Measurements from ENCODE around the gene IL1RAPL1.

DNA sequence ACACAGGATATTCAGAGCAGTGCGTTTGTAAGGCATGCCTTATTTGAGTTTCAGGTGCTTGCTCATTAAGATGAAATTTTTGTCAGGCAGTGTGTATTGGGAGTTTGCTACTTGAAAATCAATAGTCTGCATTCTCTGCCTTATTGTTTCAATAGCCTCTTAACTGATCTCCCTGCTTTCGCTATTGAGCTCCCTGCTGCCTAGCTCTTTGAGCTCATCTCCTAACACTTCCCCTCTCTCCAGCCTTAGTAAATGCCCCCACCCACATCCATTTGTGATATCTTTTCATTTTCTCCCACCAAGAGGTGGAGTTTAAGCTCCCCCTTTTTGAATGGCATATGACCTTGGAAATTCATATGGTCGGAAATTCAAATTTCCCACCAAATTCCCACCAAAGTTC, 256.6 kb downstream of the IL1RAPL1 start:
- TF ChIP-seq, protein P1, sequence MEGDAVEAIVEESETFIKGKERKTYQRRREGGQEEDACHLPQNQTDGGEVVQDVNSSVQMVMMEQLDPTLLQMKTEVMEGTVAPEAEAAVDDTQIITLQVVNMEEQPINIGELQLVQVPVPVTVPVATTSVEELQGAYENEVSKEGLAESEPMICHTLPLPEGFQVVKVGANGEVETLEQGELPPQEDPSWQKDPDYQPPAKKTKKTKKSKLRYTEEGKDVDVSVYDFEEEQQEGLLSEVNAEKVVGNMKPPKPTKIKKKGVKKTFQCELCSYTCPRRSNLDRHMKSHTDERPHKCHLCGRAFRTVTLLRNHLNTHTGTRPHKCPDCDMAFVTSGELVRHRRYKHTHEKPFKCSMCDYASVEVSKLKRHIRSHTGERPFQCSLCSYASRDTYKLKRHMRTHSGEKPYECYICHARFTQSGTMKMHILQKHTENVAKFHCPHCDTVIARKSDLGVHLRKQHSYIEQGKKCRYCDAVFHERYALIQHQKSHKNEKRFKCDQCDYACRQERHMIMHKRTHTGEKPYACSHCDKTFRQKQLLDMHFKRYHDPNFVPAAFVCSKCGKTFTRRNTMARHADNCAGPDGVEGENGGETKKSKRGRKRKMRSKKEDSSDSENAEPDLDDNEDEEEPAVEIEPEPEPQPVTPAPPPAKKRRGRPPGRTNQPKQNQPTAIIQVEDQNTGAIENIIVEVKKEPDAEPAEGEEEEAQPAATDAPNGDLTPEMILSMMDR (IDR thresholded peaks at IDR 0.05) = no peak
- no peak for TF ChIP-seq ZFX (IDR thresholded peaks at IDR 0.05; ENCODE audit: borderline replicate concordance)
